Activated CD4-positive, CD25-positive, alpha-beta regulatory T cell treated with anti-CD3 and anti-CD28 coated beads, Interleukin-2, amount 50 U/mL, for 72 hours (primary cell): ENCODE data around the gene ULBP1.
A peak's percentile ranks its signal among the peaks of the same experiment; 100 is the strongest.
"Not testable (repeated sequence)": the region's sequence is repeated elsewhere in the genome, so short reads cannot be mapped to it uniquely, and the experiment has no call there.

Experiments
- DNase-seq: peaks from one replicate; pipeline ENCODE4 v3.0.0; 2021

Gene ULBP1

GRCh38 chr6:149933461-149933860 lies 30.3 kb upstream of the ULBP1 start:
- DNase-seq, result peak; percentile 1

GRCh38 chr6:149934249-149935156 lies 29.2 kb upstream of the ULBP1 start:
- DNase-seq, result peak; percentile 63

- DNase-seq, result no peak
Observed at GRCh38 chr6:149935246-149935645, 28.5 kb upstream of the ULBP1 start.

GRCh38 chr6:149935668-149936067 lies 28.1 kb upstream of the ULBP1 start:
- DNase-seq, result no peak

GRCh38 chr6:149936743-149937142 lies 27.0 kb upstream of the ULBP1 start:
- DNase-seq, result peak; percentile 12

- DNase-seq, result not testable (repeated sequence)
Observed at GRCh38 chr6:149938013-149938570, 25.7 kb upstream of the ULBP1 start.

GRCh38 chr6:149938571-149939355 lies 25.0 kb upstream of the ULBP1 start:
- DNase-seq, result peak; percentile 50

GRCh38 chr6:149939356-149939648 lies 24.4 kb upstream of the ULBP1 start:
- peak; percentile 17 for DNase-seq

GRCh38 chr6:149939909-149940671 lies 23.7 kb upstream of the ULBP1 start:
- peak; percentile 24 for DNase-seq

- peak; percentile 21 for DNase-seq
Observed at GRCh38 chr6:149940672-149940982, 23.1 kb upstream of the ULBP1 start.

- peak; percentile 71 for DNase-seq
Observed at GRCh38 chr6:149941583-149942460, 21.9 kb upstream of the ULBP1 start, which contains the start of gene ULBP2. TSS of gene ULBP2 (plus strand) at chr6:149942014. CDS start at chr6:149942073, 59 bp downstream.

- peak; percentile 23 for DNase-seq
Observed at GRCh38 chr6:149942461-149942829, 21.3 kb upstream of the ULBP1 start.

- DNase-seq, result peak; percentile 23
Observed at GRCh38 chr6:149943321-149943720, 20.4 kb upstream of the ULBP1 start.

GRCh38 chr6:149945276-149945675 lies 18.5 kb upstream of the ULBP1 start:
- DNase-seq, result peak; percentile 7

- DNase-seq, result peak; percentile 24
Observed at GRCh38 chr6:149946631-149947030, 17.1 kb upstream of the ULBP1 start.

GRCh38 chr6:149947533-149947932 lies 16.2 kb upstream of the ULBP1 start:
- not testable (repeated sequence) for DNase-seq

GRCh38 chr6:149948011-149948410 lies 15.7 kb upstream of the ULBP1 start:
- no peak for DNase-seq

GRCh38 chr6:149948616-149949015 lies 15.1 kb upstream of the ULBP1 start:
- DNase-seq, result no peak

GRCh38 chr6:149950423-149950822 lies 13.3 kb upstream of the ULBP1 start:
- no peak for DNase-seq

GRCh38 chr6:149951096-149951495 lies 12.6 kb upstream of the ULBP1 start:
- no peak for DNase-seq

GRCh38 chr6:149951626-149952025 lies 12.1 kb upstream of the ULBP1 start:
- DNase-seq, result no peak

GRCh38 chr6:149953390-149953789 lies 10.4 kb upstream of the ULBP1 start:
- not testable (repeated sequence) for DNase-seq
